Measurements from ENCODE around the gene PLEKHG5.

Gene PLEKHG5

DNA sequence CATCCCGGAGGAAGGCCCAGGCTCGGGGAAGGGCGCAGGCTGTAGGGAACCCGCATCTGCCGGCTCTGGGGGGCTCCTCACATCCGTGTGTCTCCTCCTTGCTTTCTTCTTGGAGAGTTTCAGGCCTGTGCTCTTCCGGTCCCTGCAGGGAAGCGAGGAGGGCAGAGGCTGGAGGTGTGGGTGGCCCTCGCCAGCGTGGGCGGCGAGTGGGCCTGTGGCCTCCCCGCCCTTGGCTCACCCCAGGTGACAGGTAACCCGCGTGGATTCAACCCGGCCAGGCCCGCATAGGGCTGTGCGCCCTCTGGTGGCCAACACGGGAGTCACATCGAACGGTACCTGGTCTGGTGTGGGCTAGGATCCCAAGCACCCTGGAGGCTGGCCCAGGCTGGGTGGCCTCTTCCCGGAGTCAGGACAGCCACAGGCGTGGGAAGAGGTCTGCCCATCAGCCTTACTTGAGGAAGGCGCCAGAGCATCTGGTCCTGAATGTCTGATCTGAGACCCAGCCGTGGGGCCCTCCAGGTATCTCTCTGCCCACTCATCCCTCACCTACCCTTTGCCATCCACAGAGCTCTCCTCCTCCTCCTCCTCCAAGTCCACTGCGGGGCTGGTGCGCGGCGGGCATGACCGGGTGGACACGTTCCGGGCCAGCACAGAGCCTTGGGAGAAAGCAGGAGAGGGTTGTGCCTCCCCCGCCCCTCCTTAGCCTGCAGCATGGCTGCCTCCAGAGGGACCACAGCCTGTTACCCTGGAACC lies 15.9 kb downstream of the PLEKHG5 start:
- H3K36me3 Mint-ChIP-seq (ENCODE audit: low read depth): peaks cover 17% of the 10 kb centered on the region
- H3K27me3 Mint-ChIP-seq (ENCODE audit: low read depth, poor library complexity): peaks cover 10% of the 10 kb centered on the region
- TF ChIP-seq, protein P1, sequence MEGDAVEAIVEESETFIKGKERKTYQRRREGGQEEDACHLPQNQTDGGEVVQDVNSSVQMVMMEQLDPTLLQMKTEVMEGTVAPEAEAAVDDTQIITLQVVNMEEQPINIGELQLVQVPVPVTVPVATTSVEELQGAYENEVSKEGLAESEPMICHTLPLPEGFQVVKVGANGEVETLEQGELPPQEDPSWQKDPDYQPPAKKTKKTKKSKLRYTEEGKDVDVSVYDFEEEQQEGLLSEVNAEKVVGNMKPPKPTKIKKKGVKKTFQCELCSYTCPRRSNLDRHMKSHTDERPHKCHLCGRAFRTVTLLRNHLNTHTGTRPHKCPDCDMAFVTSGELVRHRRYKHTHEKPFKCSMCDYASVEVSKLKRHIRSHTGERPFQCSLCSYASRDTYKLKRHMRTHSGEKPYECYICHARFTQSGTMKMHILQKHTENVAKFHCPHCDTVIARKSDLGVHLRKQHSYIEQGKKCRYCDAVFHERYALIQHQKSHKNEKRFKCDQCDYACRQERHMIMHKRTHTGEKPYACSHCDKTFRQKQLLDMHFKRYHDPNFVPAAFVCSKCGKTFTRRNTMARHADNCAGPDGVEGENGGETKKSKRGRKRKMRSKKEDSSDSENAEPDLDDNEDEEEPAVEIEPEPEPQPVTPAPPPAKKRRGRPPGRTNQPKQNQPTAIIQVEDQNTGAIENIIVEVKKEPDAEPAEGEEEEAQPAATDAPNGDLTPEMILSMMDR (IDR thresholded peaks at IDR 0.05): peak; percentile 90
- peaks cover 41% of the 10 kb centered on the region for H3K4me1 Mint-ChIP-seq
- H3K9me3 Mint-ChIP-seq: no peaks in the 10 kb centered on the region
- H3K27ac Mint-ChIP-seq: no peak overlapping the region
- H3K4me3 Mint-ChIP-seq: no peak overlapping the region
- peak; percentile 76 for DNase-seq

DNA sequence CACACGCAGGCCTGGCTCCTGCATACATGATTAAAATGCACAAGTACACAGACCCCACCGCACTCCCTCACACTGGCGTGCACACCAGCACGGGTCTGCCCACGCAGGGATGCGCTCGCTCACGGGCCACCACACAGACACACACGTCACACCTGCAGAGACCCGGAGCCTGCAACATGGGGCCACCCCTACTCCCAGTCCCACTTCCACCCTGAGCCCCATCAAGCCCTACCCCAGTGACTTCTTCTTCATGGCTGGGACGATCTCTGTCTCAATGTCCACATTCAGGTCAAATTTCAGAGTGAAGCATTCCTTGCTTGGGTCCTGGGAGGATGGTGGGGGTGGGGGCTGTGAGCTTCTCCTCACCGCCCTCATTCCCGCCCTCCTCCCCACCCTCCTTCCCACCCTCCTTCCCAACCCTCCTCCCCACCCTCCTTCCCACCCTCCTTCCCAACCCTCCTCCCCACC lies 16.6 kb downstream of the PLEKHG5 start:
- Mint-ChIP-seq H3K9me3 (no peaks in the 10 kb centered on the region), H3K27ac (no peak overlapping the region), H3K36me3 (ENCODE audit: low read depth) (peaks cover 17% of the 10 kb centered on the region), H3K4me1 (peaks cover 41% of the 10 kb centered on the region), H3K27me3 (ENCODE audit: low read depth, poor library complexity) (peaks cover 10% of the 10 kb centered on the region), H3K4me3 (no peak overlapping the region)
- no peak for DNase-seq
- TF ChIP-seq, protein P1 (IDR thresholded peaks at IDR 0.05): no peak

DNA sequence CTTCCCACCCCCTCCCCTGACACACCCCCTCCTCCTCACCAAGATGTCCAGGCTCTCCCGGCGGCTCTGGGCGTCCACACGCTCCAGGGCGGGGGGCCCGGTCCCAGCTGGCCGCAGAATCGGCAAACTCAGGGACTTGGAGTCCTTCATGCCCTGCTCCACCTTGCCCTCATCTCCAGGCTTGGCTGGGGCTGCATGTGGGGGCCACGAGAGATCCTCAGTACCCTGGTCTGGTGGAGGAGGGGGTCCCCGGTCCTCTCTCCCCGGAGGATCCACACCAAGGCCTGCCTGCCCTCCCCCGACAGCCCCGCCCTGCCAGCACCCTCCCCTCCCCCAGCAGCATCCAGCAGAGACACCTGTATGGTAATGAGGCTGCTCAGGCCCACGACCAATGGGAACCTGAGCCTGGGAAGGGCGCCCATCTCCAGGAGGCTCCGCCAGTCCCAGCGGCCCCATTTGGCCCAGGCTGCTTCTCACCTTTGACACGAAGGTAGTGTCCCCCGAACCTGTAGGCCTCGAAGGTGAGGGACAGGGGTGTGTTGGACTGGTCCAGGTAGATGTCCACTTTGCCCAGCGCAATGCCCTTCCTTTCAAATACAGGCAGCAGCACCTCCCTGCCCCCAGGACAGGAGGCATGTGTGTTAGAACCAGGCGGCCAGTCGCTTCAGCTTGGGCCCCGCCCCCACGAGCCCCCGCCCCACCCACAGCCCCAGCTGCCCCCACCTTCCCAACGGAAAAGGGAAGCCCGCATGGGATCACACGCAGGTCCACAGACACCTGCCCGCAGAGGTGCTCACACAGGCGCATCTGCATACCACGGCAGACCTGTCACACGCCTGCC lies 17.3 kb downstream of the PLEKHG5 start:
- Mint-ChIP-seq H3K36me3 (ENCODE audit: low read depth) (peaks cover 18% of the 10 kb centered on the region), H3K9me3 (no peaks in the 10 kb centered on the region), H3K27me3 (ENCODE audit: low read depth, poor library complexity) (peaks cover 10% of the 10 kb centered on the region), H3K4me3 (no peak overlapping the region), H3K4me1 (peaks cover 41% of the 10 kb centered on the region), H3K27ac (no peak overlapping the region)
- no peak for DNase-seq
- TF ChIP-seq, protein P1 (IDR thresholded peaks at IDR 0.05): no peak

DNA sequence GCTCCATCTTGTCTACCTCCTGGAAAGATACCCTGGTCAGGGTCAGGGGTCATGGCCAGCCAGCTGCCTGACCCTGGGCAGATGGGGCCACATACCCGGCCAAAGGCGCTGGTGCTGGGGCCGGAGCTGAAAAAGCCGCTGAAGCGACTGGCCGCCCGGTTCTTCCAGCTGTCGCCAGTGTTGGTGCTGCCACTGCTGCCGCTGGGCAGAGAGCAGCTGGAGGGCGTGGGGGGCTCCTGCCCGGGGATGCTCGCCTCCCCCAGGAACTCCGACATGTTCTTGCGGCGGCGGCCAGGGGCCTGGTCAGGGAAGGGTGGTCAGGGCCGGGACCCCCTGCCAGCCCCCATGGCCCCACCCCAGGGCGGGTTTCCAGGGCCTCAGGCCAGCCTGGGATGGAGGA lies 18.3 kb downstream of the PLEKHG5 start:
- TF ChIP-seq, protein P1 (IDR thresholded peaks at IDR 0.05): no peak
- no peak for DNase-seq
- peaks cover 11% of the 10 kb centered on the region for H3K27me3 Mint-ChIP-seq (ENCODE audit: low read depth, poor library complexity)
- peaks cover 31% of the 10 kb centered on the region for H3K4me1 Mint-ChIP-seq
- H3K36me3 Mint-ChIP-seq (ENCODE audit: low read depth): peaks cover 17% of the 10 kb centered on the region
- no peaks in the 10 kb centered on the region for H3K9me3 Mint-ChIP-seq
- H3K27ac Mint-ChIP-seq: no peak overlapping the region
- no peak overlapping the region for H3K4me3 Mint-ChIP-seq

DNA sequence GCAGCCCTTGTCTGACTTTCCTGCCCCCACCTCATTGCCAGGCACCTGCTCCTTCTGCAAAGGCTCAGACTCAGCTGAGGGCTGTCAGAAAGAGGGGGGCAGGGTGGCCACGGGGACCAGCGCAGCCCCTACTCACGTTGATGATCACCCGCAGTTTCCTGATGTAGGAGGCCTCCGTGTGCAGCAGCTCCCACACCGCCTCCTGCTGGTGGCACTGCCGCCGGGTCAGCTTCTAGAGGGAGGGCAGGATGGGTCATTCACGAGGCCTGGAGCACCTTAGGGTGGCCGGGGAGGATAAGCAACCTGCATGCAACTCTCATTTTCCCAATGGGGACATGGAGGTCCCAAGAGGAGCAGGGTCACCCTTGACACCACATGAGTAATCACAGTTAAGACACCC lies 19.1 kb downstream of the PLEKHG5 start:
- TF ChIP-seq, protein P1 (IDR thresholded peaks at IDR 0.05): no peak
- peaks cover 23% of the 10 kb centered on the region for H3K4me1 Mint-ChIP-seq
- H3K27me3 Mint-ChIP-seq (ENCODE audit: low read depth, poor library complexity): peaks cover 16% of the 10 kb centered on the region
- no peak for DNase-seq
- H3K4me3 Mint-ChIP-seq: no peak overlapping the region
- H3K36me3 Mint-ChIP-seq (ENCODE audit: low read depth): peaks cover 17% of the 10 kb centered on the region
- no peaks in the 10 kb centered on the region for H3K9me3 Mint-ChIP-seq
- H3K27ac Mint-ChIP-seq: no peak overlapping the region
